Smooth muscle cell (in vitro differentiated cells): ENCODE measurements around the gene DNASE1L3. TPM values are rescaled to one million over a fixed set of nuclear protein-coding genes. Genes with fewer than 3 reads are reported as not detected.

Experiments used
- DNase-seq: peaks from one replicate; lab custom pipeline; 2025; ENCODE audit not compliant: unreplicated experiment; lab: John Stamatoyannopoulos, UW
- H2AFZ ChIP-seq: fragments of 200-600 bp; sonication (generic); 2 replicates; pipeline ENCODE4 v1.6.0; 2016; ENCODE audit warnings: antibody characterized with exemption, low read depth, mild to moderate bottlenecking
- H3F3A ChIP-seq: fragments of 200-600 bp; sonication (generic); 2 replicates; pipeline ENCODE4 v1.6.0; 2017; ENCODE audit warnings: antibody characterized with exemption, low read depth
- H3K27ac ChIP-seq: fragments of 200-600 bp; sonication (generic); 2 replicates; pipeline ENCODE4 v1.5.1; 2016; ENCODE audit warnings: low read depth, mild to moderate bottlenecking
- H3K27me3 ChIP-seq: fragments of 200-600 bp; sonication (generic); 2 replicates; pipeline ENCODE4 v1.6.1; 2016; ENCODE audit warnings: low read depth, mild to moderate bottlenecking
- H3K36me3 ChIP-seq: fragments of 200-600 bp; sonication (generic); 2 replicates; pipeline ENCODE4 v1.5.1; 2016; ENCODE audit warnings: low read depth
- H3K4me1 ChIP-seq: fragments of 200-600 bp; sonication (generic); 2 replicates; pipeline ENCODE4 v1.5.1; 2016; ENCODE audit warnings: low read depth
- H3K4me2 ChIP-seq: fragments of 200-600 bp; sonication (generic); 2 replicates; pipeline ENCODE4 v1.6.0; 2016; ENCODE audit warnings: mild to moderate bottlenecking
- H3K4me3 ChIP-seq: fragments of 200-600 bp; sonication (generic); 2 replicates; pipeline ENCODE4 v1.5.1; 2016; ENCODE audit warnings: mild to moderate bottlenecking
- H3K79me2 ChIP-seq: fragments of 200-600 bp; sonication (generic); 2 replicates; pipeline ENCODE4 v1.6.0; 2016; ENCODE audit warnings: low read depth, mild to moderate bottlenecking
- H3K9ac ChIP-seq: fragments of 200-600 bp; sonication (generic); 2 replicates; pipeline ENCODE4 v1.6.0; 2016; ENCODE audit warnings: low read depth
- H3K9me3 ChIP-seq: fragments of 200-600 bp; sonication (generic); replicated peaks from 2 replicates; pipeline ENCODE4 v1.5.1; 2016; ENCODE audit warnings: low read depth
- H4K20me1 ChIP-seq: fragments of 200-600 bp; sonication (generic); 2 replicates; pipeline ENCODE4 v1.6.0; 2016; ENCODE audit warnings: low read depth
- CTCF ChIP-seq: fragments of 200-600 bp; sonication (generic); IDR thresholded peaks from 2 replicates; pipeline ENCODE4 v1.5.1; 2017; ENCODE audit warnings: borderline replicate concordance, mild to moderate bottlenecking, antibody characterized with exemption; ENCODE audit not compliant: insufficient read depth, poor library complexity, severe bottlenecking
- WGBS: methylation state at CpG from one replicate; pipeline ENCODE4 v1.1.7; 2016; ENCODE audit warnings: low lambda C conversion rate; 5-methylcytosine and 5-hydroxymethylcytosine counted together
- polyA plus RNA-seq: library from polyadenylated mRNA; unstranded; fragments of >200 nt; fragmentation: Nextera tagmentation; extraction: Ambion mirVana; gene quantifications from 2 replicates; pipeline ENCODE4 v1.2.1, GENCODE V29; 2016
- total RNA-seq: library from RNA; depleted of rRNA; stranded (reverse); fragments of >200 nt; gene quantifications from 2 replicates; pipeline ENCODE4 v1.2.3, GENCODE V29; 2014

DNASE1L3 gene
- total and polyA plus RNA-seq, 2 experiments from 2014 or later: 2.0 TPM; not detected in 1

GRCh38 chr3:58170376-58170775, 40.4 kb downstream of the DNASE1L3 start:
- TF ChIP-seq CTCF: no peak
- H3K9me3 ChIP-seq: no peaks in the 10 kb centered on the region
- no peak overlapping the region for H3K27ac ChIP-seq
- no peaks in the 10 kb centered on the region for H3K79me2 ChIP-seq
- no peak for DNase-seq
- WGBS: 93% methylated on average over 11 of the region's 11 CpGs
- H3K4me3 ChIP-seq: no peak overlapping the region
- peaks cover 13% of the 10 kb centered on the region for H3F3A ChIP-seq
- H3K4me2 ChIP-seq: no peak overlapping the region
- H3K27me3 ChIP-seq: no peaks in the 10 kb centered on the region
- H3K9ac ChIP-seq: no peak overlapping the region
- H2AFZ ChIP-seq: no peak overlapping the region
- peaks cover 1% of the 10 kb centered on the region for H3K4me1 ChIP-seq
- H3K36me3 ChIP-seq: peaks cover 16% of the 10 kb centered on the region
- H4K20me1 ChIP-seq: peaks cover 25% of the 10 kb centered on the region

- peaks cover 6% of the 10 kb centered on the region for H3K4me1 ChIP-seq
- no peak overlapping the region for H3K9ac ChIP-seq
- no peak for TF ChIP-seq CTCF
- no peak overlapping the region for H3K27ac ChIP-seq
- H3K4me3 ChIP-seq: no peak overlapping the region
- no peak overlapping the region for H3K4me2 ChIP-seq
- H3K9me3 ChIP-seq: no peaks in the 10 kb centered on the region
- peaks cover 16% of the 10 kb centered on the region for H3K36me3 ChIP-seq
- 100% methylated on average over 9 of the region's 9 CpGs for WGBS
- no peaks in the 10 kb centered on the region for H3K79me2 ChIP-seq
- peaks cover 26% of the 10 kb centered on the region for H4K20me1 ChIP-seq
- no peak overlapping the region for H2AFZ ChIP-seq
- H3K27me3 ChIP-seq: no peaks in the 10 kb centered on the region
- no peak for DNase-seq
- peaks cover 13% of the 10 kb centered on the region for H3F3A ChIP-seq
Measured at GRCh38 chr3:58169371-58169770, 41.4 kb downstream of the DNASE1L3 start.

DNA sequence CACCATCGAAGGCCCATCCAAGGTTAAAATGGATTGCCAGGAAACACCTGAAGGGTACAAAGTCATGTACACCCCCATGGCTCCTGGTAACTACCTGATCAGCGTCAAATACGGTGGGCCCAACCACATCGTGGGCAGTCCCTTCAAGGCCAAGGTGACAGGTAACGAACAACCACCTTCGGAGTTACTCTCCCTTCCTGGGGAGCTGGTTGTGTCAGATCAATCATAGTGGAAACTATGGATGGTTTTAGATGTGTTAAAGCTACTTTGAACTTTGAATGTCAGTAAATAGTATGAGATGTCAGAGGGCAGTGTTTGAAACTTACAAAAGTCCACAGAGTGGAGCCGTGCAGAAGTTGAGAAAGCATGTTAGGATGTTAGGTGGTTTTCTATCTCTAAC, 42.3 kb downstream of the DNASE1L3 start:
- DNase-seq: no peak
- H4K20me1 ChIP-seq: peaks cover 26% of the 10 kb centered on the region
- no peaks in the 10 kb centered on the region for H3K27me3 ChIP-seq
- no peak overlapping the region for H3K4me3 ChIP-seq
- H3K4me1 ChIP-seq: peaks cover 6% of the 10 kb centered on the region
- H3K79me2 ChIP-seq: no peaks in the 10 kb centered on the region
- H3K9ac ChIP-seq: no peak overlapping the region
- H3K4me2 ChIP-seq: no peak overlapping the region
- 97% methylated on average over 7 of the region's 7 CpGs for WGBS
- H3K36me3 ChIP-seq: peaks cover 16% of the 10 kb centered on the region
- peaks cover 13% of the 10 kb centered on the region for H3F3A ChIP-seq
- no peaks in the 10 kb centered on the region for H3K9me3 ChIP-seq
- no peak overlapping the region for H2AFZ ChIP-seq
- no peak for TF ChIP-seq CTCF
- H3K27ac ChIP-seq: no peak overlapping the region
